CD8-positive, alpha-beta memory T cell (primary cell): Measurements from ENCODE around the gene TEAD4. TPM values are rescaled to one million over a fixed set of nuclear protein-coding genes. Genes with fewer than 3 reads are reported as not detected.

Experiments
- CTCF ChIA-PET: fragments of 350-600 bp; sonication (Branson Sonifier 250); formaldehyde crosslinking; loops from one replicate; lab custom pipeline; 2021; ENCODE audit warnings: antibody characterized with exemption; lab: Charles Lee
- POLR2A ChIA-PET: fragments of 350-600 bp; sonication (Branson Sonifier 250); formaldehyde crosslinking; loops from one replicate; lab custom pipeline; 2021; ENCODE audit warnings: antibody characterized with exemption; lab: Charles Lee
- DNase-seq, 5 donors: peaks; one replicate each; pipeline versions ENCODE4 v3.0.0 to v3.0.0-alpha.2; 2020 to 2022; ENCODE audit warnings: mixed read lengths in 1 of 5
- H3K27ac ChIP-seq: one replicate; pipeline ENCODE4 v1.7.0; 2013; ENCODE audit warnings: low read depth, mild to moderate bottlenecking, low read length, moderate library complexity
- H3K27me3 ChIP-seq: 2 replicates; pipeline ENCODE4 v1.7.0; 2013; ENCODE audit warnings: low read length, mild to moderate bottlenecking; ENCODE audit not compliant: insufficient read depth, poor library complexity, severe bottlenecking
- H3K36me3 ChIP-seq: 2 replicates; pipeline ENCODE4 v1.7.0; 2013; ENCODE audit warnings: mild to moderate bottlenecking, low read length, moderate library complexity; ENCODE audit not compliant: insufficient read depth
- H3K4me1 ChIP-seq: 2 replicates; pipeline ENCODE4 v1.7.0; 2013; ENCODE audit warnings: mild to moderate bottlenecking, low read length, moderate library complexity; ENCODE audit not compliant: insufficient read depth
- H3K4me3 ChIP-seq: 2 replicates; pipeline ENCODE4 v1.7.0; 2013; ENCODE audit warnings: mild to moderate bottlenecking, low read length
- H3K9me3 ChIP-seq: 2 replicates; pipeline ENCODE4 v1.7.0; 2013; ENCODE audit warnings: mild to moderate bottlenecking, low read length
- H3K27ac Mint-ChIP-seq, 8 donors: one replicate each; pipeline ENCODE4 v1.8.0; 2020 to 2021; ENCODE audit warnings: mixed read lengths in 8 of 8, mild to moderate bottlenecking in 6 of 8, inconsistent platforms in 3 of 8, moderate library complexity in 3 of 8
- H3K27me3 Mint-ChIP-seq, 2 donors: one replicate each; pipeline ENCODE4 v1.8.0; 2020 to 2021; ENCODE audit warnings: mixed read lengths in 2 of 2, mild to moderate bottlenecking in 1 of 2, moderate library complexity in 1 of 2
- H3K36me3 Mint-ChIP-seq, 3 donors: one replicate each; pipeline ENCODE4 v1.8.0; 2020 to 2021; ENCODE audit warnings: mixed read lengths in 3 of 3, inconsistent platforms in 1 of 3, mild to moderate bottlenecking in 1 of 3
- H3K4me1 Mint-ChIP-seq, 3 donors: one replicate each; pipeline ENCODE4 v1.8.0; 2020 to 2021; ENCODE audit warnings: mixed read lengths in 3 of 3, inconsistent platforms in 1 of 3, mild to moderate bottlenecking in 1 of 3
- H3K4me3 Mint-ChIP-seq, 7 donors: one replicate each; pipeline ENCODE4 v1.8.0; 2020 to 2021; ENCODE audit warnings: mixed read lengths in 7 of 7, mild to moderate bottlenecking in 6 of 7, moderate library complexity in 4 of 7, inconsistent platforms in 2 of 7
- H3K9me3 Mint-ChIP-seq, 5 donors: one replicate each; pipeline ENCODE4 v1.8.0; 2020 to 2022; ENCODE audit warnings: mixed read lengths in 5 of 5, mild to moderate bottlenecking in 3 of 5, moderate library complexity in 2 of 5, inconsistent platforms in 1 of 5
- polyA plus RNA-seq: library from polyadenylated mRNA; unstranded; fragments of 300-500 nt; fragmentation: Illumina TruSeq; gene quantifications from one replicate; pipeline ENCODE4 v1.2.3, GENCODE V29; 2021
- total RNA-seq, 2 experiments: library from RNA; stranded (reverse); gene quantifications; one replicate each; pipeline ENCODE4 v1.2.3, GENCODE V29; 2021

TEAD4 gene
- total and polyA plus RNA-seq, 3 experiments from 2014 or later = 1.7 to 2.1 TPM; not detected in 1

GRCh38 chr12:2933586-2933985, 25.6 kb upstream of the TEAD4 start:
- CTCF ChIA-PET = no interaction called here
- Mint-ChIP-seq H3K9me3 (no peaks in the 10 kb centered on the region), H3K36me3 (peaks cover 15 to 58% (median 21%) of the 10 kb centered on the region in 3 donors), H3K4me3 (no peak overlapping the region), H3K4me1 (no peaks in the 10 kb centered on the region), H3K27me3 (no peaks in the 10 kb centered on the region), H3K27ac (peak overlapping the region in 1 of 8 donors; percentile 31)
- H3K9me3 ChIP-seq = no peaks in the 10 kb centered on the region
- H3K36me3 ChIP-seq = peaks cover 10% of the 10 kb centered on the region
- H3K27ac ChIP-seq = no peak overlapping the region
- no peaks in the 10 kb centered on the region for H3K27me3 ChIP-seq
- H3K4me1 ChIP-seq = no peaks in the 10 kb centered on the region
- DNase-seq = no peak
- POLR2A ChIA-PET = no interaction called here
- no peak overlapping the region for H3K4me3 ChIP-seq

GRCh38 chr12:2934371-2934770, 24.8 kb upstream of the TEAD4 start:
- Histone ChIP-seq H3K4me3 (no peak overlapping the region), H3K36me3 (peaks cover 10% of the 10 kb centered on the region), H3K27ac (no peak overlapping the region), H3K27me3 (no peaks in the 10 kb centered on the region), H3K9me3 (no peaks in the 10 kb centered on the region), H3K4me1 (no peaks in the 10 kb centered on the region)
- H3K4me1 Mint-ChIP-seq = no peaks in the 10 kb centered on the region
- H3K36me3 Mint-ChIP-seq = peaks cover 15 to 63% (median 23%) of the 10 kb centered on the region in 3 donors
- POLR2A ChIA-PET = no interaction called here
- CTCF ChIA-PET = no interaction called here
- H3K27ac Mint-ChIP-seq = peak overlapping the region in 2 of 8 donors; percentile 3 to 5
- H3K27me3 Mint-ChIP-seq = no peaks in the 10 kb centered on the region
- no peak overlapping the region for H3K4me3 Mint-ChIP-seq
- no peaks in the 10 kb centered on the region for H3K9me3 Mint-ChIP-seq
- no peak for DNase-seq

- Histone ChIP-seq H3K4me3 (no peak overlapping the region), H3K4me1 (no peaks in the 10 kb centered on the region), H3K27me3 (no peaks in the 10 kb centered on the region), H3K36me3 (peaks cover 10% of the 10 kb centered on the region), H3K27ac (no peak overlapping the region), H3K9me3 (no peaks in the 10 kb centered on the region)
- DNase-seq = no peak
- CTCF ChIA-PET = no interaction called here
- no peaks in the 10 kb centered on the region for H3K27me3 Mint-ChIP-seq
- H3K36me3 Mint-ChIP-seq = peaks cover 7 to 64% (median 17%) of the 10 kb centered on the region in 3 donors
- no peaks in the 10 kb centered on the region for H3K9me3 Mint-ChIP-seq
- H3K4me1 Mint-ChIP-seq = no peaks in the 10 kb centered on the region
- no peak overlapping the region for H3K27ac Mint-ChIP-seq
- no peak overlapping the region for H3K4me3 Mint-ChIP-seq
- POLR2A ChIA-PET = no interaction called here
Measured at GRCh38 chr12:2936301-2936700, 22.9 kb upstream of the TEAD4 start.

- H3K4me3 Mint-ChIP-seq = no peak overlapping the region
- H3K27ac ChIP-seq = no peak overlapping the region
Measured at GRCh38 chr12:2937500-2937899, 21.7 kb upstream of the TEAD4 start.

GRCh38 chr12:2939191-2939590, 20.0 kb upstream of the TEAD4 start:
- no peaks in the 10 kb centered on the region for H3K9me3 Mint-ChIP-seq
- H3K36me3 Mint-ChIP-seq = peaks cover 7 to 44% (median 16%) of the 10 kb centered on the region in 3 donors
- ChIA-PET CTCF (no interaction called here), POLR2A (no interaction called here)
- Histone ChIP-seq H3K36me3 (peaks cover 5% of the 10 kb centered on the region), H3K4me1 (no peaks in the 10 kb centered on the region), H3K27me3 (no peaks in the 10 kb centered on the region), H3K9me3 (no peaks in the 10 kb centered on the region), H3K27ac (no peak overlapping the region), H3K4me3 (no peak overlapping the region)
- H3K27me3 Mint-ChIP-seq = no peaks in the 10 kb centered on the region
- H3K27ac Mint-ChIP-seq = peak overlapping the region in 2 of 8 donors; percentile 12 to 47
- H3K4me1 Mint-ChIP-seq = no peaks in the 10 kb centered on the region
- DNase-seq = no peak
- H3K4me3 Mint-ChIP-seq = no peak overlapping the region

More at GRCh38 chr12:2937500-2937899, 21.7 kb upstream of the TEAD4 start:
- peaks cover 7 to 55% (median 17%) of the 10 kb centered on the region in 3 donors for H3K36me3 Mint-ChIP-seq
- Histone ChIP-seq H3K36me3 (peaks cover 6% of the 10 kb centered on the region), H3K27me3 (no peaks in the 10 kb centered on the region), H3K9me3 (no peaks in the 10 kb centered on the region), H3K4me1 (no peaks in the 10 kb centered on the region), H3K4me3 (no peak overlapping the region)
- no peaks in the 10 kb centered on the region for H3K9me3 Mint-ChIP-seq
- H3K4me1 Mint-ChIP-seq = no peaks in the 10 kb centered on the region
- no peak for DNase-seq
- H3K27ac Mint-ChIP-seq = no peak overlapping the region
- no peaks in the 10 kb centered on the region for H3K27me3 Mint-ChIP-seq
- CTCF ChIA-PET = no interaction called here
- POLR2A ChIA-PET = no interaction called here

GRCh38 chr12:2940564-2940963, 18.6 kb upstream of the TEAD4 start:
- no peak for DNase-seq
- Mint-ChIP-seq H3K9me3 (no peaks in the 10 kb centered on the region), H3K27ac (peak overlapping the region in 1 of 8 donors; percentile 33), H3K4me1 (no peaks in the 10 kb centered on the region), H3K27me3 (no peaks in the 10 kb centered on the region), H3K36me3 (peaks cover 0 to 31% (median 6%) of the 10 kb centered on the region in 3 donors), H3K4me3 (no peak overlapping the region)
- ChIA-PET CTCF (no interaction called here), POLR2A (no interaction called here)
- Histone ChIP-seq H3K9me3 (no peaks in the 10 kb centered on the region), H3K4me3 (no peak overlapping the region), H3K4me1 (no peaks in the 10 kb centered on the region), H3K27me3 (no peaks in the 10 kb centered on the region), H3K27ac (no peak overlapping the region), H3K36me3 (no peaks in the 10 kb centered on the region)

GRCh38 chr12:2941524-2941923, 17.7 kb upstream of the TEAD4 start:
- DNase-seq = no peak
- Histone ChIP-seq H3K27me3 (no peaks in the 10 kb centered on the region), H3K4me1 (no peaks in the 10 kb centered on the region), H3K9me3 (no peaks in the 10 kb centered on the region), H3K36me3 (no peaks in the 10 kb centered on the region), H3K27ac (no peak overlapping the region), H3K4me3 (no peak overlapping the region)
- no peaks in the 10 kb centered on the region for H3K27me3 Mint-ChIP-seq
- POLR2A ChIA-PET = no interaction called here
- H3K9me3 Mint-ChIP-seq = no peaks in the 10 kb centered on the region
- peaks cover 0 to 31% (median 6%) of the 10 kb centered on the region in 3 donors for H3K36me3 Mint-ChIP-seq
- no peak overlapping the region for H3K4me3 Mint-ChIP-seq
- peak overlapping the region in 1 of 8 donors; percentile 42 for H3K27ac Mint-ChIP-seq
- CTCF ChIA-PET = no interaction called here
- no peaks in the 10 kb centered on the region for H3K4me1 Mint-ChIP-seq

GRCh38 chr12:2944401-2945047, 14.7 kb upstream of the TEAD4 start:
- H3K9me3 ChIP-seq = no peaks in the 10 kb centered on the region
- H3K4me3 ChIP-seq = no peak overlapping the region
- no peaks in the 10 kb centered on the region for H3K27me3 ChIP-seq
- CTCF ChIA-PET = interaction anchor here (0.7 to 1.5 kb wide), 4 partner anchors 59 to 262 kb away, joined by 3 read pairs; no protein-coding TSS in a partner anchor
- DNase-seq = peak; percentile 5 to 59 (median 32)
- no peaks in the 10 kb centered on the region for H3K4me1 ChIP-seq
- H3K36me3 Mint-ChIP-seq = peaks cover 0 to 13% (median under 1%) of the 10 kb centered on the region in 3 donors
- POLR2A ChIA-PET = interaction anchor here (0.6 kb wide), 1 partner anchor 1248 kb away, joined by 4 read pairs; no protein-coding TSS in a partner anchor
- no peaks in the 10 kb centered on the region for H3K9me3 Mint-ChIP-seq
- H3K27me3 Mint-ChIP-seq = peaks cover 0 to 6% of the 10 kb centered on the region in 2 donors
- H3K36me3 ChIP-seq = no peaks in the 10 kb centered on the region
- no peak overlapping the region for H3K27ac ChIP-seq
- peak overlapping the region in 1 of 7 donors; percentile 59 for H3K4me3 Mint-ChIP-seq
- peak overlapping the region in 1 of 8 donors; percentile 82 for H3K27ac Mint-ChIP-seq
- H3K4me1 Mint-ChIP-seq = no peaks in the 10 kb centered on the region
